Keratinocyte (primary cell): ENCODE data around the gene ZMYM2.

Experiments
- CTCF ChIP-seq, 3 experiments: IDR thresholded peaks in 1 of 3; conservative IDR thresholded peaks in 1 of 3; optimal IDR thresholded peaks in 1 of 3; 2 replicates in 2 of 3; 3 replicates in 1 of 3; pipeline versions ENCODE3 to v1.5.1; 2011; ENCODE audit warnings: low read length in 3 of 3, mild to moderate bottlenecking in 3 of 3, moderate library complexity in 2 of 3, control low read depth in 1 of 3, inconsistent platforms in 1 of 3; ENCODE audit not compliant: insufficient read depth in 2 of 3; ENCODE audit errors: extremely low read depth in 1 of 3
- EZH2 ChIP-seq: IDR thresholded peaks from one replicate; pipeline ENCODE4 v1.6.1; 2012; ENCODE audit warnings: inconsistent platforms, mild to moderate bottlenecking, low read length, moderate library complexity

DNA sequence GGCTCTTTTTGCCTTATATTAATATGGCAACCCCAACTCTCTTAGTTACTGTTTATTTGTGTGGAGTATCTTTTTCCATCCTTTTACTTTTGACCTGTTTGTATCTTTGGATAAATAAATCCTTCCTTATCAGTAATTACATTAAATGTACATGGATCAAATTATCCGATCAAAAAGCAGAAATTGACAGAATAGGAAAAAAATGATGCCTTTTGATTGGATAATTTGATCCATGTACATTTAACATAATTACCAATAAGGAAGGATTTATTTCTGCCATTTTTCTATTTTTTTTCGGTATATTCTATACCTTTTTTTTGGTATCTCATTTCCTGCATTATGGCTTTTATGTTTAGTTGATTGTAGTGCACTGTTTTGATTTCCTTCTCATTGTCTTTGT, 57.2 kb downstream of the ZMYM2 start:
- TF ChIP-seq EZH2, result no peak
- TF ChIP-seq CTCF (optimal IDR thresholded peaks at IDR 0.05 in 1 of 3, IDR thresholded peaks at IDR 0.05 in 1 of 3, conservative IDR thresholded peaks at IDR 0.05 in 1 of 3; ENCODE audit: extremely low read depth in 1 of 3, insufficient read depth in 2 of 3, low read length in 3 of 3), result no peak
